CD8-positive, alpha-beta memory T cell (primary cell): Measurements from ENCODE around the gene PHYHD1. TPM values are rescaled to one million over a fixed set of nuclear protein-coding genes. Genes with fewer than 3 reads are reported as not detected.

Experiments
- CTCF ChIA-PET: fragments of 350-600 bp; sonication (Branson Sonifier 250); formaldehyde crosslinking; loops from one replicate; lab custom pipeline; 2021; ENCODE audit warnings: antibody characterized with exemption; lab: Charles Lee
- POLR2A ChIA-PET: fragments of 350-600 bp; sonication (Branson Sonifier 250); formaldehyde crosslinking; loops from one replicate; lab custom pipeline; 2021; ENCODE audit warnings: antibody characterized with exemption; lab: Charles Lee
- DNase-seq, 5 donors: peaks; one replicate each; pipeline versions ENCODE4 v3.0.0 to v3.0.0-alpha.2; 2020 to 2022; ENCODE audit warnings: mixed read lengths in 1 of 5
- H3K27ac ChIP-seq: one replicate; pipeline ENCODE4 v1.7.0; 2013; ENCODE audit warnings: low read depth, mild to moderate bottlenecking, low read length, moderate library complexity
- H3K27me3 ChIP-seq: 2 replicates; pipeline ENCODE4 v1.7.0; 2013; ENCODE audit warnings: low read length, mild to moderate bottlenecking; ENCODE audit not compliant: insufficient read depth, poor library complexity, severe bottlenecking
- H3K36me3 ChIP-seq: 2 replicates; pipeline ENCODE4 v1.7.0; 2013; ENCODE audit warnings: mild to moderate bottlenecking, low read length, moderate library complexity; ENCODE audit not compliant: insufficient read depth
- H3K4me1 ChIP-seq: 2 replicates; pipeline ENCODE4 v1.7.0; 2013; ENCODE audit warnings: mild to moderate bottlenecking, low read length, moderate library complexity; ENCODE audit not compliant: insufficient read depth
- H3K4me3 ChIP-seq: 2 replicates; pipeline ENCODE4 v1.7.0; 2013; ENCODE audit warnings: mild to moderate bottlenecking, low read length
- H3K9me3 ChIP-seq: 2 replicates; pipeline ENCODE4 v1.7.0; 2013; ENCODE audit warnings: mild to moderate bottlenecking, low read length
- H3K27ac Mint-ChIP-seq, 8 donors: one replicate each; pipeline ENCODE4 v1.8.0; 2020 to 2021; ENCODE audit warnings: mixed read lengths in 8 of 8, mild to moderate bottlenecking in 6 of 8, inconsistent platforms in 3 of 8, moderate library complexity in 3 of 8
- H3K27me3 Mint-ChIP-seq, 2 donors: one replicate each; pipeline ENCODE4 v1.8.0; 2020 to 2021; ENCODE audit warnings: mixed read lengths in 2 of 2, mild to moderate bottlenecking in 1 of 2, moderate library complexity in 1 of 2
- H3K36me3 Mint-ChIP-seq, 3 donors: one replicate each; pipeline ENCODE4 v1.8.0; 2020 to 2021; ENCODE audit warnings: mixed read lengths in 3 of 3, inconsistent platforms in 1 of 3, mild to moderate bottlenecking in 1 of 3
- H3K4me1 Mint-ChIP-seq, 3 donors: one replicate each; pipeline ENCODE4 v1.8.0; 2020 to 2021; ENCODE audit warnings: mixed read lengths in 3 of 3, inconsistent platforms in 1 of 3, mild to moderate bottlenecking in 1 of 3
- H3K4me3 Mint-ChIP-seq, 7 donors: one replicate each; pipeline ENCODE4 v1.8.0; 2020 to 2021; ENCODE audit warnings: mixed read lengths in 7 of 7, mild to moderate bottlenecking in 6 of 7, moderate library complexity in 4 of 7, inconsistent platforms in 2 of 7
- H3K9me3 Mint-ChIP-seq, 5 donors: one replicate each; pipeline ENCODE4 v1.8.0; 2020 to 2022; ENCODE audit warnings: mixed read lengths in 5 of 5, mild to moderate bottlenecking in 3 of 5, moderate library complexity in 2 of 5, inconsistent platforms in 1 of 5
- polyA plus RNA-seq: library from polyadenylated mRNA; unstranded; fragments of 300-500 nt; fragmentation: Illumina TruSeq; gene quantifications from one replicate; pipeline ENCODE4 v1.2.3, GENCODE V29; 2021
- total RNA-seq, 2 experiments: library from RNA; stranded (reverse); gene quantifications; one replicate each; pipeline ENCODE4 v1.2.3, GENCODE V29; 2021

The PHYHD1 gene
- total and polyA plus RNA-seq, 3 experiments from 2014 or later = 0.20 to 0.64 TPM; not detected in 1

- Histone ChIP-seq H3K4me3 (peak overlapping the region; percentile 63), H3K27me3 (no peaks in the 10 kb centered on the region), H3K36me3 (peaks cover 4% of the 10 kb centered on the region), H3K27ac (peak overlapping the region; percentile 73), H3K4me1 (peaks cover 67% of the 10 kb centered on the region), H3K9me3 (no peaks in the 10 kb centered on the region)
- POLR2A ChIA-PET = interaction anchor here (0.5 kb wide), 2 partner anchors 25 to 87 kb away, joined by 4 read pairs; no protein-coding TSS in a partner anchor
- H3K4me1 Mint-ChIP-seq = peaks cover 57 to 84% (median 60%) of the 10 kb centered on the region in 3 donors
- CTCF ChIA-PET = interaction anchor here (0.6 to 5.4 kb wide), 4 partner anchors 21 to 744 kb away, joined by 3 to 28 read pairs (median 6); partner anchors contain the start of genes KYAT1 and LRRC8A
- no peaks in the 10 kb centered on the region for H3K9me3 Mint-ChIP-seq
- H3K4me3 Mint-ChIP-seq = peak overlapping the region; percentile 72 to 87 (median 82)
- DNase-seq = peak; percentile 71 to 93 (median 86)
- peak overlapping the region; percentile 91 to 99 (median 98) for H3K27ac Mint-ChIP-seq
- H3K27me3 Mint-ChIP-seq = no peaks in the 10 kb centered on the region
- H3K36me3 Mint-ChIP-seq = peaks cover 2 to 17% (median 4%) of the 10 kb centered on the region in 3 donors
Observed at GRCh38 chr9:128902351-128903078, 18.3 kb upstream of the PHYHD1 start.

GRCh38 chr9:128903079-128903461 is 17.7 kb upstream of the PHYHD1 start:
- ChIA-PET POLR2A (no interaction called here), CTCF (interaction anchor here (1.2 to 5.4 kb wide), 3 partner anchors 13 to 41 kb away, joined by 3 to 28 read pairs (median 6); partner anchors contain the start of genes KYAT1 and LRRC8A)
- no peaks in the 10 kb centered on the region for H3K9me3 Mint-ChIP-seq
- DNase-seq = no peak
- peak overlapping the region in 6 of 7 donors; percentile 81 to 87 (median 82) for H3K4me3 Mint-ChIP-seq
- Histone ChIP-seq H3K4me3 (peak overlapping the region; percentile 60), H3K9me3 (no peaks in the 10 kb centered on the region), H3K27me3 (no peaks in the 10 kb centered on the region), H3K36me3 (peaks cover 9% of the 10 kb centered on the region), H3K4me1 (peaks cover 62% of the 10 kb centered on the region), H3K27ac (peak overlapping the region; percentile 73)
- H3K4me1 Mint-ChIP-seq = peaks cover 54 to 81% (median 55%) of the 10 kb centered on the region in 3 donors
- peaks cover 3 to 22% (median 5%) of the 10 kb centered on the region in 3 donors for H3K36me3 Mint-ChIP-seq
- no peaks in the 10 kb centered on the region for H3K27me3 Mint-ChIP-seq
- peak overlapping the region; percentile 91 to 99 (median 98) for H3K27ac Mint-ChIP-seq

- Mint-ChIP-seq H3K4me3 (peak overlapping the region in 2 of 7 donors; percentile 29 to 83), H3K27ac (peak overlapping the region; percentile 67 to 98 (median 93)), H3K4me1 (peaks cover 49 to 75% (median 53%) of the 10 kb centered on the region in 3 donors), H3K9me3 (no peaks in the 10 kb centered on the region), H3K27me3 (no peaks in the 10 kb centered on the region), H3K36me3 (peaks cover 6 to 28% (median 7%) of the 10 kb centered on the region in 3 donors)
- H3K27me3 ChIP-seq = no peaks in the 10 kb centered on the region
- ChIA-PET CTCF (interaction anchor here (1.2 to 5.4 kb wide), 2 partner anchors 14 to 22 kb away, joined by 3 to 28 read pairs; partner anchors contain the start of genes KYAT1 and LRRC8A), POLR2A (no interaction called here)
- peaks cover 19% of the 10 kb centered on the region for H3K36me3 ChIP-seq
- H3K4me1 ChIP-seq = peaks cover 52% of the 10 kb centered on the region
- no peaks in the 10 kb centered on the region for H3K9me3 ChIP-seq
- no peak for DNase-seq
- H3K4me3 ChIP-seq = no peak overlapping the region
- no peak overlapping the region for H3K27ac ChIP-seq
Observed at GRCh38 chr9:128903871-128904620, 16.7 kb upstream of the PHYHD1 start.

- no peak for DNase-seq
- CTCF ChIA-PET = no interaction called here
- Mint-ChIP-seq H3K4me3 (no peak overlapping the region), H3K9me3 (no peaks in the 10 kb centered on the region), H3K4me1 (peaks cover 43 to 70% (median 45%) of the 10 kb centered on the region in 3 donors), H3K27me3 (no peaks in the 10 kb centered on the region), H3K36me3 (peaks cover 9 to 43% (median 9%) of the 10 kb centered on the region in 3 donors), H3K27ac (peak overlapping the region in 7 of 8 donors; percentile 21 to 92 (median 64))
- no peak overlapping the region for H3K27ac ChIP-seq
- H3K27me3 ChIP-seq = no peaks in the 10 kb centered on the region
- H3K4me1 ChIP-seq = peaks cover 49% of the 10 kb centered on the region
- POLR2A ChIA-PET = no interaction called here
- H3K4me3 ChIP-seq = no peak overlapping the region
- no peaks in the 10 kb centered on the region for H3K9me3 ChIP-seq
- H3K36me3 ChIP-seq = peaks cover 32% of the 10 kb centered on the region
Observed at GRCh38 chr9:128905964-128906363, 14.8 kb upstream of the PHYHD1 start.

GRCh38 chr9:128906741-128907140 is 14.0 kb upstream of the PHYHD1 start:
- Mint-ChIP-seq H3K4me3 (peak overlapping the region in 1 of 7 donors; percentile 23), H3K27me3 (no peaks in the 10 kb centered on the region), H3K36me3 (peaks cover 9 to 50% (median 9%) of the 10 kb centered on the region in 3 donors), H3K27ac (peak overlapping the region in 7 of 8 donors; percentile 57 to 86 (median 72)), H3K9me3 (no peaks in the 10 kb centered on the region), H3K4me1 (peaks cover 44 to 70% (median 45%) of the 10 kb centered on the region in 3 donors)
- Histone ChIP-seq H3K36me3 (peaks cover 33% of the 10 kb centered on the region), H3K4me1 (peaks cover 49% of the 10 kb centered on the region), H3K27ac (no peak overlapping the region), H3K27me3 (no peaks in the 10 kb centered on the region), H3K9me3 (no peaks in the 10 kb centered on the region), H3K4me3 (no peak overlapping the region)
- DNase-seq = no peak
- ChIA-PET CTCF (no interaction called here), POLR2A (no interaction called here)

GRCh38 chr9:128908372-128908771 is 12.4 kb upstream of the PHYHD1 start:
- no peak overlapping the region for H3K4me3 ChIP-seq
- H3K27me3 Mint-ChIP-seq = no peaks in the 10 kb centered on the region
- peaks cover 33% of the 10 kb centered on the region for H3K36me3 ChIP-seq
- H3K9me3 Mint-ChIP-seq = no peaks in the 10 kb centered on the region
- H3K36me3 Mint-ChIP-seq = peaks cover 9 to 64% (median 10%) of the 10 kb centered on the region in 3 donors
- POLR2A ChIA-PET = no interaction called here
- H3K27me3 ChIP-seq = no peaks in the 10 kb centered on the region
- CTCF ChIA-PET = interaction anchor here (0.7 to 1.6 kb wide), 6 partner anchors 12 to 90 kb away, joined by 3 to 4 read pairs (median 4); partner anchors contain the start of genes KYAT1 and LRRC8A
- H3K27ac ChIP-seq = no peak overlapping the region
- H3K27ac Mint-ChIP-seq = peak overlapping the region in 4 of 8 donors; percentile 2 to 84 (median 71)
- H3K9me3 ChIP-seq = no peaks in the 10 kb centered on the region
- H3K4me1 ChIP-seq = peaks cover 50% of the 10 kb centered on the region
- H3K4me3 Mint-ChIP-seq = peak overlapping the region in 2 of 7 donors; percentile 34 to 36
- H3K4me1 Mint-ChIP-seq = peaks cover 44 to 71% (median 47%) of the 10 kb centered on the region in 3 donors
- no peak for DNase-seq

- H3K4me3 Mint-ChIP-seq = no peak overlapping the region
- POLR2A ChIA-PET = no interaction called here
- no peak overlapping the region for H3K27ac ChIP-seq
- DNase-seq = no peak
- peak overlapping the region; percentile 63 to 93 (median 78) for H3K27ac Mint-ChIP-seq
- H3K4me1 ChIP-seq = peaks cover 54% of the 10 kb centered on the region
- peaks cover 9 to 68% (median 10%) of the 10 kb centered on the region in 3 donors for H3K36me3 Mint-ChIP-seq
- no peak overlapping the region for H3K4me3 ChIP-seq
- no peaks in the 10 kb centered on the region for H3K9me3 Mint-ChIP-seq
- no peaks in the 10 kb centered on the region for H3K27me3 Mint-ChIP-seq
- H3K36me3 ChIP-seq = peaks cover 33% of the 10 kb centered on the region
- CTCF ChIA-PET = no interaction called here
- peaks cover 40 to 72% (median 43%) of the 10 kb centered on the region in 3 donors for H3K4me1 Mint-ChIP-seq
- no peaks in the 10 kb centered on the region for H3K9me3 ChIP-seq
- H3K27me3 ChIP-seq = no peaks in the 10 kb centered on the region
Observed at GRCh38 chr9:128909859-128910258, 10.9 kb upstream of the PHYHD1 start.
